ENCODE measurements around the gene LSM12. TPM values are rescaled to one million over a fixed set of nuclear protein-coding genes. Genes with fewer than 3 reads are reported as not detected.

LSM12 gene
- total RNA-seq, 4 donors from 2014 or later: 27.8 to 44.6 (median 33.3) TPM

- no peaks in the 10 kb centered on the region for H3K9me3 ChIP-seq
- peaks cover 43% of the 10 kb centered on the region for H3K4me1 ChIP-seq
- no peak for DNase-seq (ENCODE audit: low spot score in 2 of 2)
- peak overlapping the region; percentile 76 for H3K27ac ChIP-seq
- peaks cover 39% of the 10 kb centered on the region for H3K36me3 ChIP-seq
- TF ChIP-seq, protein P1, sequence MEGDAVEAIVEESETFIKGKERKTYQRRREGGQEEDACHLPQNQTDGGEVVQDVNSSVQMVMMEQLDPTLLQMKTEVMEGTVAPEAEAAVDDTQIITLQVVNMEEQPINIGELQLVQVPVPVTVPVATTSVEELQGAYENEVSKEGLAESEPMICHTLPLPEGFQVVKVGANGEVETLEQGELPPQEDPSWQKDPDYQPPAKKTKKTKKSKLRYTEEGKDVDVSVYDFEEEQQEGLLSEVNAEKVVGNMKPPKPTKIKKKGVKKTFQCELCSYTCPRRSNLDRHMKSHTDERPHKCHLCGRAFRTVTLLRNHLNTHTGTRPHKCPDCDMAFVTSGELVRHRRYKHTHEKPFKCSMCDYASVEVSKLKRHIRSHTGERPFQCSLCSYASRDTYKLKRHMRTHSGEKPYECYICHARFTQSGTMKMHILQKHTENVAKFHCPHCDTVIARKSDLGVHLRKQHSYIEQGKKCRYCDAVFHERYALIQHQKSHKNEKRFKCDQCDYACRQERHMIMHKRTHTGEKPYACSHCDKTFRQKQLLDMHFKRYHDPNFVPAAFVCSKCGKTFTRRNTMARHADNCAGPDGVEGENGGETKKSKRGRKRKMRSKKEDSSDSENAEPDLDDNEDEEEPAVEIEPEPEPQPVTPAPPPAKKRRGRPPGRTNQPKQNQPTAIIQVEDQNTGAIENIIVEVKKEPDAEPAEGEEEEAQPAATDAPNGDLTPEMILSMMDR (IDR thresholded peaks at IDR 0.05): no peak
- TF ChIP-seq POLR2A (IDR thresholded peaks at IDR 0.05) (no peak), EP300 (IDR thresholded peaks at IDR 0.05) (no peak), POLR2AphosphoS5 (IDR thresholded peaks at IDR 0.05) (no peak)
- no peaks in the 10 kb centered on the region for H3K27me3 ChIP-seq
- 91% methylated on average over 8 of the region's 8 CpGs for WGBS
- no peak overlapping the region for H3K4me3 ChIP-seq
These were observed 28.4 kb upstream of the LSM12 start for GRCh38 chr17:44094701-44095387.

DNA sequence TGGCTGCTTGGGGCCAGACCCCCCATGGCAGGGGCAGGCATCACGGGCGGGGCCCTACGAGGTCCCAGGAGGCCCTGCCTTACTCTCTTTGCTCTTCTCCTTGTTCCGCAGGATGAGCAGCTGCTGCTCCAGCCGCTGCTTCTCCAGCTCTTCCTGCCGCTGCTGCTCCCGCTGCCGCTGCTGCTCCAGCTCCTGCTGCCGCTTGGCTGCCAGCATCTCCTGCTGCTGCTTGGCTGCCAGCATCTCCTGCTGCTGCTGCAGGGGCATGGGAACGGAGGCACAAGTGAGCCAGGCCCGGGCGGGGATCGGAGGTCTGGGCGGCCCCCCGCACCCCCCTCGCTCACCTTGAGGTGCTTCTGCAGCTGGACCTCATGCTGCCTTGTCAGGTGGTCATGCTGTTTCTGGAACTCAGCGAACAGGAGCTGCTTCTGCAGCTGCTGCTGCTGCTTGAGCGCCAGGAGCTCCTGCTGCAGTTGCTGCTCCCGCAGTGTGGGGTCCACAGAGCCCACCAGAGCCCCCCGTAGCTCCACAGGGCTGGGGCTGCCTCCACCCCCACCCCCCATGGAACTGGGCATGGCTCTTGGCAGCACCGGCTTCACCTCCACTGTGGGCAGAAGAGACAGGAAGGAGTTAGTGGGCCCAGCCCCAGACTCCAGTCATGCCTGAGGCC is 26.9 kb upstream of the LSM12 start:
- WGBS: 92% methylated on average over 12 of the region's 21 CpGs
- no peak for TF ChIP-seq EP300 (IDR thresholded peaks at IDR 0.05)
- TF ChIP-seq POLR2AphosphoS5 (IDR thresholded peaks at IDR 0.05): no peak
- TF ChIP-seq, protein P1 (IDR thresholded peaks at IDR 0.05): no peak
- no peak for TF ChIP-seq POLR2A (IDR thresholded peaks at IDR 0.05)

GRCh38 chr17:44092051-44092450 is 25.6 kb upstream of the LSM12 start:
- peaks cover 63% of the 10 kb centered on the region for H3K36me3 ChIP-seq
- H3K9me3 ChIP-seq: no peaks in the 10 kb centered on the region
- no peak overlapping the region for H3K4me3 ChIP-seq
- no peaks in the 10 kb centered on the region for H3K27me3 ChIP-seq
- WGBS: 100% methylated on average over 11 of the region's 11 CpGs
- H3K27ac ChIP-seq: no peak overlapping the region
- no peak for DNase-seq (ENCODE audit: low spot score in 2 of 2)
- TF ChIP-seq POLR2A (IDR thresholded peaks at IDR 0.05) (no peak), POLR2AphosphoS5 (IDR thresholded peaks at IDR 0.05) (no peak), EP300 (IDR thresholded peaks at IDR 0.05) (no peak)
- TF ChIP-seq, protein P1 (IDR thresholded peaks at IDR 0.05): no peak
- H3K4me1 ChIP-seq: peaks cover 32% of the 10 kb centered on the region

More for the DNA sequence above, 26.9 kb upstream of the LSM12 start:
- H3K36me3 ChIP-seq: peaks cover 51% of the 10 kb centered on the region
- no peaks in the 10 kb centered on the region for H3K9me3 ChIP-seq
- DNase-seq (ENCODE audit: low spot score in 2 of 2): no peak
- H3K27ac ChIP-seq: no peak overlapping the region
- H3K4me3 ChIP-seq: no peak overlapping the region
- no peaks in the 10 kb centered on the region for H3K27me3 ChIP-seq
- peaks cover 33% of the 10 kb centered on the region for H3K4me1 ChIP-seq

GRCh38 chr17:44091200-44091997 is 24.9 kb upstream of the LSM12 start:
- H3K9me3 ChIP-seq: no peaks in the 10 kb centered on the region
- peaks cover 68% of the 10 kb centered on the region for H3K36me3 ChIP-seq
- DNase-seq (ENCODE audit: low spot score in 2 of 2): no peak
- H3K27me3 ChIP-seq: no peaks in the 10 kb centered on the region
- H3K27ac ChIP-seq: no peak overlapping the region
- TF ChIP-seq EP300 (IDR thresholded peaks at IDR 0.05) (no peak), POLR2AphosphoS5 (IDR thresholded peaks at IDR 0.05) (no peak), POLR2A (IDR thresholded peaks at IDR 0.05) (no peak)
- TF ChIP-seq, protein P1 (IDR thresholded peaks at IDR 0.05): no peak
- H3K4me1 ChIP-seq: peaks cover 32% of the 10 kb centered on the region
- H3K4me3 ChIP-seq: no peak overlapping the region
- WGBS: 85% methylated on average over 12 of the region's 14 CpGs

DNA sequence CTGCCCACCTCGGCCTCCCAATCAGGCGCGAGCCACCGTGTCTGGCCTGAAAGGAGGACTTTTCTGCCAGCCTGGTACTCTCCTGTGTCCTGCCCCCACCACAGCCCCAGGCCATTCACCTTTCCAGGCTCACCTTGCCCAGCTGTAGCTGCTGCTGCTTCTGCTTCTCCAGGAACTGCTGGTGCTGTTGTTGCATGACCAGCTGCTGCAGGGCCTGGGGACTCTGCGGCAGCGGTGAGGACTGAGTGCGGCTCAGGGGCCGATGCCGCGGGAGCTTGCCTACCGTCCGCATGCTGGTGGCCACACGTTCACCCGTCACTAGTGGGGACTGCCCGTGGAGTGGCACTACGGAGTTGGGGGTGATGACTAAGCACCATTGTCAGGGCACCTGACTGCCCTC is 21.8 kb upstream of the LSM12 start:
- H3K4me1 ChIP-seq: peaks cover 21% of the 10 kb centered on the region
- WGBS: 100% methylated on average over 3 of the region's 16 CpGs
- no peaks in the 10 kb centered on the region for H3K27me3 ChIP-seq
- no peak overlapping the region for H3K4me3 ChIP-seq
- no peak for DNase-seq (ENCODE audit: low spot score in 2 of 2)
- no peaks in the 10 kb centered on the region for H3K9me3 ChIP-seq
- H3K36me3 ChIP-seq: peaks cover 92% of the 10 kb centered on the region
- H3K27ac ChIP-seq: no peak overlapping the region
- TF ChIP-seq POLR2A (IDR thresholded peaks at IDR 0.05) (no peak), EP300 (IDR thresholded peaks at IDR 0.05) (no peak), POLR2AphosphoS5 (IDR thresholded peaks at IDR 0.05) (no peak)
- TF ChIP-seq, protein P1 (IDR thresholded peaks at IDR 0.05): no peak

All from suprapubic skin (tissue), 4 donors.